Measurements from ENCODE around the gene EGFR. TPM values are rescaled to one million over a fixed set of nuclear protein-coding genes. Genes with fewer than 3 reads are reported as not detected.
A peak's percentile ranks its signal among the peaks of the same experiment; 100 is the strongest.

EGFR gene
- total and polyA plus RNA-seq, 2 donors (not counting 3 experiments of a cell fraction or from before 2014, with no cell fraction given), result 1.5 to 4.1 TPM

DNA sequence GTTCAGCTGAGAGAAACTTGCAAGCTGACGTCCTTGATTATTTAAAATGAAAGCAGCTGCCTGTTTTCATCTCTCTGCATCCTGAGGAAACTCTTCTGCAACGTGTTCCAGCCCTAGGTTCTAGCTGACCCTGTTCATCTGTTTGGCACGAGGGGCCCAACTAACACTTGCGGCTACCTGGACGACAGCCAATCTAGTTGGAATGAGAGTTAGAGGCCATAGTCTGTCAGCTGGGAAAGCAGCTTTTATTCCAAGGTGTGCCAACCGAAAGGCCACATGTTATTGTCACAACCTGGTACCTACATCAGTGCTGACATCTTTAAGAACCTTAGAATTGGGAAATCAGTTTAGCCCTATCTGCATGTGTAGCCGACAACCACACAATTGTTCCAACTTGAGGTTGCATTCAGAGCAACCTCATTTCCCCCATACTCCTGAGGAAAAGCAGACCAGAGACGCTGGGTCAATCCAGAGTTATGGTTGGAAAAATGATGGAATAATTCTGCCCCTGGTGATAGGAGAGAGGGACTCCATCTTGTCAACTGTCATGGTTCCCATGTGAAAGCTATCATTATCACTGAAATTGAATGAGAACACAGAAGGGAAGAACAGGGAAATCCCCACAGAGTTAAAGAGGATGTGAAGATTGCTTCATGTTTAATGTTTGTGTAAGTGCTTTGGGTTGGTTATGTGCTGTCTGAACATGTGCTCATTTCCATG is 121.6 kb downstream of the EGFR start:
- Histone ChIP-seq H3K27ac (ENCODE audit: insufficient read depth, low read depth, low read length) (no peak overlapping the region), H3K27me3 (ENCODE audit: control insufficient read depth in 2 of 2, insufficient read depth in 2 of 2, low read length in 2 of 2) (no peaks in the 10 kb centered on the region), H3K9ac (replicated peaks; ENCODE audit: extremely low read depth, insufficient read depth, low read length) (no peak overlapping the region), H3K9me1 (replicated peaks; ENCODE audit: control insufficient read depth, extremely low read depth, insufficient read depth, low read length) (no peaks in the 10 kb centered on the region), H2AFZ (ENCODE audit: low read depth, low read length) (no peak overlapping the region), H3K36me3 (ENCODE audit: control insufficient read depth in 2 of 2, extremely low read depth in 1 of 2, insufficient read depth in 2 of 2, low read length in 2 of 2) (no peaks in the 10 kb centered on the region), H3K4me1 (ENCODE audit: control insufficient read depth, extremely low read depth, insufficient read depth, low read length) (peaks cover 7% of the 10 kb centered on the region), H3K9me3 (replicated peaks; ENCODE audit: control insufficient read depth, insufficient read depth, low read length) (no peaks in the 10 kb centered on the region), H3K4me3 (replicated peaks in 1 of 3; ENCODE audit: insufficient read depth in 1 of 3, low read depth in 1 of 3, low read length in 3 of 3) (no peak overlapping the region), H4K20me1 (replicated peaks; ENCODE audit: control insufficient read depth, extremely low read depth, insufficient read depth, low read length) (no peaks in the 10 kb centered on the region), H3K4me2 (ENCODE audit: insufficient read depth, low read length) (no peak overlapping the region), H3K79me2 (ENCODE audit: control insufficient read depth, insufficient read depth, low read length) (no peaks in the 10 kb centered on the region)
- no TSS peak for BruUV-seq (replicated peaks)
- ChIA-PET CTCF (interaction anchor here (1.1 kb wide), 1 partner anchor 74 kb away, joined by 3 read pairs; no protein-coding TSS in a partner anchor), POLR2A (no interaction called here)
- DNase-seq (ENCODE audit: low read depth, low spot score), result peak; percentile 31
- TF ChIP-seq POLR2AphosphoS5 (IDR thresholded peaks at IDR 0.05; ENCODE audit: insufficient read depth, low read depth, low read length), result no peak
- dilution Hi-C loops (cut with MboI; ENCODE audit: extremely low pct_ligation_motif_present, low sequenced_read_pairs), result no loop called here
- intact Hi-C loops (cut with micrococcal nuclease), result no loop called here
- FAIRE-seq, result no peak

DNA sequence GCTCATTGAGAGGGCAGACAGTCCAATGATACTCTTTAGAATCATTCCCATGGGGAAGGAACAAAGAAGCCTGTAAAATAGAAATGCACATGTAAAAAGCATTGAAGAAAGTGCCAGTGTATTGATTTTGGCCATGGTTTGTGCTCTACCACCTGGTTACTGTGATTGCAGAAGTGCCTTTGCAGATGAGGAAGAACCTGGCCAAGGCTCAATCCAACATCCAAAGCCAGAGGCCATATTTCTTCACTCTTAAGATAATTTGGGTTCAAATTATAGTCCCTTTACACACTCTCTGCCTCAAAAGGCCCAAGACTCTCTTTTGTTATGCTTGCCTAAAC is 122.1 kb downstream of the EGFR start:
- DNase-seq (ENCODE audit: low read depth, low spot score), result no peak
- Histone ChIP-seq H3K9me3 (replicated peaks; ENCODE audit: control insufficient read depth, insufficient read depth, low read length) (no peaks in the 10 kb centered on the region), H4K20me1 (replicated peaks; ENCODE audit: control insufficient read depth, extremely low read depth, insufficient read depth, low read length) (no peaks in the 10 kb centered on the region), H3K27ac (ENCODE audit: insufficient read depth, low read depth, low read length) (no peak overlapping the region), H3K27me3 (ENCODE audit: control insufficient read depth in 2 of 2, insufficient read depth in 2 of 2, low read length in 2 of 2) (no peaks in the 10 kb centered on the region), H3K79me2 (ENCODE audit: control insufficient read depth, insufficient read depth, low read length) (no peaks in the 10 kb centered on the region), H2AFZ (ENCODE audit: low read depth, low read length) (no peak overlapping the region), H3K4me2 (ENCODE audit: insufficient read depth, low read length) (no peak overlapping the region), H3K4me3 (replicated peaks in 1 of 3; ENCODE audit: insufficient read depth in 1 of 3, low read depth in 1 of 3, low read length in 3 of 3) (no peak overlapping the region), H3K36me3 (ENCODE audit: control insufficient read depth in 2 of 2, extremely low read depth in 1 of 2, insufficient read depth in 2 of 2, low read length in 2 of 2) (no peaks in the 10 kb centered on the region), H3K9ac (replicated peaks; ENCODE audit: extremely low read depth, insufficient read depth, low read length) (no peak overlapping the region), H3K9me1 (replicated peaks; ENCODE audit: control insufficient read depth, extremely low read depth, insufficient read depth, low read length) (no peaks in the 10 kb centered on the region), H3K4me1 (ENCODE audit: control insufficient read depth, extremely low read depth, insufficient read depth, low read length) (peaks cover 7% of the 10 kb centered on the region)
- FAIRE-seq, result no peak
- CTCF ChIA-PET, result no interaction called here
- dilution Hi-C loops (cut with MboI; ENCODE audit: extremely low pct_ligation_motif_present, low sequenced_read_pairs) (no loop called here), intact Hi-C loops (cut with micrococcal nuclease) (no loop called here)
- BruUV-seq (replicated peaks), result no TSS peak
- POLR2A ChIA-PET, result no interaction called here
- TF ChIP-seq, protein P1, sequence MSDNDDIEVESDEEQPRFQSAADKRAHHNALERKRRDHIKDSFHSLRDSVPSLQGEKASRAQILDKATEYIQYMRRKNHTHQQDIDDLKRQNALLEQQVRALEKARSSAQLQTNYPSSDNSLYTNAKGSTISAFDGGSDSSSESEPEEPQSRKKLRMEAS (IDR thresholded peaks at IDR 0.05; ENCODE audit: insufficient read depth, insufficient read length), result no peak
- TF ChIP-seq GATA2 (IDR thresholded peaks at IDR 0.05; ENCODE audit: insufficient read depth, insufficient read length, low read depth, low read length) (no peak), POLR2A (IDR thresholded peaks at IDR 0.05; ENCODE audit: low read depth, low read length) (no peak)

All from endothelial cell of umbilical vein (primary cell).